A549 (cell line): ENCODE measurements around the gene PALM3. TPM values are rescaled to one million over a fixed set of nuclear protein-coding genes. Genes with fewer than 3 reads are reported as not detected.

Experiments
- ATAC-seq, 2 experiments: fragments of 200-7000 bp in 1 of 2; fragments of >200 bp in 1 of 2; cut with Nextera tagmentation in 1 of 2; cut with Tn5 transposase in 1 of 2; 3 replicates each; pipeline versions ENCODE4 v1.8.0 to v1.9.1; 2018 to 2020; ENCODE audit warnings: mild to moderate bottlenecking in 1 of 2, moderate library complexity in 1 of 2
- CTCF ChIA-PET: fragments of 300-600 bp; sonication (Branson Sonifier 250); formaldehyde crosslinking; extraction: SDS; loops from one replicate; lab custom pipeline; 2021; ENCODE audit warnings: antibody characterized with exemption, inconsistent platforms; lab: Yijun Ruan, JAX
- POLR2A ChIA-PET: fragments of 350-600 bp; formaldehyde crosslinking; extraction: SDS; loops from one replicate; lab custom pipeline; 2021; ENCODE audit warnings: antibody characterized with exemption, inconsistent platforms; lab: Yijun Ruan, JAX
- DNase-seq, 2 experiments: peaks; one replicate each; pipeline versions ENCODE4 v3.0.0 to v3.0.0-alpha.2; 2011 to 2016; ENCODE audit warnings: low read depth in 1 of 2, low spot score in 1 of 2
- FAIRE-seq: peaks from 2 replicates; lab custom pipeline; 2011; peaks lifted over from hg19 to GRCh38; lab: Jason Lieb, UNC
- H3K27ac ChIP-seq, 2 experiments: fragments of >200 bp; sonication (Bioruptor Twin); formaldehyde crosslinking; 3 replicates each; pipeline ENCODE4 v1.5.1; 2016 to 2017
- H3K4me1 ChIP-seq: fragments of >200 bp; sonication (Bioruptor Twin); formaldehyde crosslinking; 3 replicates; pipeline ENCODE4 v1.6.1; 2016
- H3K4me2 ChIP-seq: fragments of >200 bp; sonication (Bioruptor Twin); formaldehyde crosslinking; 3 replicates; pipeline ENCODE4 v1.6.1; 2016
- H3K4me3 ChIP-seq: fragments of >200 bp; sonication (Bioruptor Twin); formaldehyde crosslinking; 3 replicates; pipeline ENCODE4 v1.5.1; 2016
- H3K9me3 ChIP-seq: fragments of >200 bp; sonication (Bioruptor Twin); formaldehyde crosslinking; 3 replicates; pipeline ENCODE4 v1.6.1; 2016
- BCL3 ChIP-seq: fragments of >200 bp; sonication (Bioruptor Twin); formaldehyde crosslinking; IDR thresholded peaks from 3 replicates; pipeline ENCODE4 v1.6.1; 2016
- CHD4 ChIP-seq: fragments of 200-600 bp; sonication (generic); IDR thresholded peaks from 2 replicates; pipeline ENCODE4 v1.6.1; 2016; ENCODE audit warnings: antibody characterized with exemption, mild to moderate bottlenecking, borderline replicate concordance
- E2F6 ChIP-seq: IDR thresholded peaks from 2 replicates; pipeline ENCODE4 v1.6.1; 2012; ENCODE audit warnings: low read depth, borderline replicate concordance
- EP300 ChIP-seq, 2 experiments: fragments of >200 bp; sonication (Bioruptor Twin); formaldehyde crosslinking; IDR thresholded peaks; 2 replicates in 1 of 2; 3 replicates in 1 of 2; pipeline ENCODE4 v1.6.1; 2016 to 2017
- FOSL2 ChIP-seq, 2 experiments: fragments of 450-650 bp in 1 of 2; fragments of >200 bp in 1 of 2; sonication (Bioruptor Twin) in 1 of 2; formaldehyde crosslinking; IDR thresholded peaks; 2 replicates each; pipeline versions ENCODE4 v1.5.0 to v1.6.1; 2016 to 2020; ENCODE audit warnings: mild to moderate bottlenecking in 1 of 2, moderate library complexity in 1 of 2
- FOXS1 ChIP-seq: fragments of 250-450 bp; sonication (Bioruptor Pico); IDR thresholded peaks from 2 replicates; pipeline ENCODE4 v1.5.0; 2020; ENCODE audit warnings: mild to moderate bottlenecking, moderate library complexity
- HOXA7 ChIP-seq: fragments of 250-450 bp; sonication (Bioruptor Pico); IDR thresholded peaks from 2 replicates; pipeline ENCODE4 v1.5.0; 2020; ENCODE audit warnings: mild to moderate bottlenecking, moderate library complexity
- HOXB5 ChIP-seq: fragments of 250-450 bp; sonication (Bioruptor Pico); IDR thresholded peaks from 2 replicates; pipeline ENCODE4 v1.5.0; 2020; ENCODE audit warnings: mild to moderate bottlenecking, moderate library complexity
- KDM1A ChIP-seq: fragments of 200-600 bp; sonication (generic); IDR thresholded peaks from 2 replicates; pipeline ENCODE4 v1.6.1; 2016; ENCODE audit warnings: low read depth, mild to moderate bottlenecking
- KDM5A ChIP-seq: fragments of 200-600 bp; sonication (generic); IDR thresholded peaks from 2 replicates; pipeline ENCODE4 v1.6.1; 2016; ENCODE audit warnings: antibody characterized with exemption, mild to moderate bottlenecking
- NPAS2 ChIP-seq: fragments of 250-450 bp; sonication (Bioruptor Pico); IDR thresholded peaks from 2 replicates; pipeline ENCODE4 v1.8.0; 2022; ENCODE audit warnings: mild to moderate bottlenecking, moderate library complexity, borderline replicate concordance
- PBX3 ChIP-seq: IDR thresholded peaks from 2 replicates; pipeline ENCODE4 v1.6.1; 2012
- PHF8 ChIP-seq: fragments of 200-600 bp; sonication (generic); IDR thresholded peaks from 2 replicates; pipeline ENCODE4 v1.6.1; 2016; ENCODE audit warnings: low read depth, mild to moderate bottlenecking, antibody characterized with exemption, moderate library complexity, borderline replicate concordance
- RAD21 ChIP-seq, 2 experiments: fragments of >200 bp in 1 of 2; sonication (Bioruptor Twin) in 1 of 2; formaldehyde crosslinking in 1 of 2; IDR thresholded peaks in 1 of 2; conservative IDR thresholded peaks in 1 of 2; 2 replicates in 1 of 2; 3 replicates in 1 of 2; pipeline ENCODE4 v1.6.1; 2012 to 2018; ENCODE audit warnings: inconsistent platforms in 1 of 2
- RCOR1 ChIP-seq: fragments of 150-350 bp; IDR thresholded peaks from 2 replicates; pipeline ENCODE4 v1.6.1; 2014; ENCODE audit warnings: antibody characterized with exemption, low read length, low read depth
- RNF2 ChIP-seq: fragments of 200-600 bp; sonication (generic); IDR thresholded peaks from 2 replicates; pipeline ENCODE4 v1.6.1; 2016; ENCODE audit warnings: low read depth, mild to moderate bottlenecking, antibody characterized with exemption, moderate library complexity, borderline replicate concordance
- SMC3 ChIP-seq: fragments of >200 bp; sonication (Bioruptor Twin); formaldehyde crosslinking; IDR thresholded peaks from 3 replicates; pipeline ENCODE4 v1.6.1; 2018; ENCODE audit warnings: inconsistent platforms
- ZC3H11A ChIP-seq: fragments of 450-650 bp; IDR thresholded peaks from 2 replicates; pipeline ENCODE4 v1.6.1; 2014; ENCODE audit warnings: antibody characterized with exemption, mild to moderate bottlenecking
- ZNF302 ChIP-seq: fragments of 250-450 bp; sonication (Bioruptor Pico); IDR thresholded peaks from 2 replicates; pipeline ENCODE4 v1.9.0; 2021; ENCODE audit warnings: inconsistent platforms, mild to moderate bottlenecking, moderate library complexity
- ZSCAN20 ChIP-seq: fragments of 250-450 bp; sonication (Bioruptor Pico); IDR thresholded peaks from 2 replicates; pipeline ENCODE4 v1.8.0; 2022; ENCODE audit warnings: mild to moderate bottlenecking, moderate library complexity
- WGBS: methylation state at CpG from one replicate; pipeline ENCODE4 v1.1.6; 2017; ENCODE audit errors: missing lambda C conversion rate; 5-methylcytosine and 5-hydroxymethylcytosine counted together
- polyA plus RNA-seq, 4 experiments: library from polyadenylated mRNA; depleted of rRNA in 3 of 4; stranded (reverse); fragments of >200 nt; fragmentation: RNase III in 1 of 4; extraction: RNeasy Plus Mini Kit Qiagen cat#74134 plus additional on column Dnase treatment in 1 of 4; gene quantifications; 2 replicates in 3 of 4; 3 replicates in 1 of 4; pipeline ENCODE4 v1.2.3, GENCODE V29; 2011 to 2017
- TF ChIP-seq, protein P1 (sequence below): fragments of >200 bp; sonication (Bioruptor Twin); formaldehyde crosslinking; IDR thresholded peaks from 3 replicates; pipeline ENCODE4 v1.5.1; 2016

Gene PALM3
- polyA plus RNA-seq, 2 of the 4 experiments (the other 2 are of a cell fraction) = 0.96 to 12.1 TPM

DNA sequence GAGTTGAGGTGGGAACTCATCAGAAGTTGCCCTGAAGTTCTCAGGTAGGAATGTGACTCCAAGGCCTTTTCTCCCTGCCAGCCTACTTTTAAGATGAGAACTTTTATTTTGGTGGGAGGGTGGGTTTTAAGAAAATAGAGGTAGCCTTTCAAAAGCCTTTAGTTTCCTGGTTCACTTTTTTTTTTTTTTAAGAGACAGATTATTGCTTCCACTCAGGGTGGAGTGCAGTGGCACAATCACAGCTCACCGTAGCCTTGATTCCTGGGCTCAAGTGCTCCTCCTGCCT, 20.7 kb upstream of the PALM3 start:
- ATAC-seq = no peak
- CTCF ChIA-PET = interaction anchor here (1.1 to 6.0 kb wide), 3 partner anchors 10 to 54 kb away, joined by 3 to 38 read pairs (median 14); partner anchors contain the start of genes ASF1B and MISP3
- 0% methylated on average over 1 of the region's 1 CpG for WGBS
- TF ChIP-seq KDM5A = no peak
- no peak for TF ChIP-seq RAD21 (conservative IDR thresholded peaks at IDR 0.05 in 1 of 2, IDR thresholded peaks at IDR 0.05 in 1 of 2)
- TF ChIP-seq E2F6 = no peak
- TF ChIP-seq, protein P1, sequence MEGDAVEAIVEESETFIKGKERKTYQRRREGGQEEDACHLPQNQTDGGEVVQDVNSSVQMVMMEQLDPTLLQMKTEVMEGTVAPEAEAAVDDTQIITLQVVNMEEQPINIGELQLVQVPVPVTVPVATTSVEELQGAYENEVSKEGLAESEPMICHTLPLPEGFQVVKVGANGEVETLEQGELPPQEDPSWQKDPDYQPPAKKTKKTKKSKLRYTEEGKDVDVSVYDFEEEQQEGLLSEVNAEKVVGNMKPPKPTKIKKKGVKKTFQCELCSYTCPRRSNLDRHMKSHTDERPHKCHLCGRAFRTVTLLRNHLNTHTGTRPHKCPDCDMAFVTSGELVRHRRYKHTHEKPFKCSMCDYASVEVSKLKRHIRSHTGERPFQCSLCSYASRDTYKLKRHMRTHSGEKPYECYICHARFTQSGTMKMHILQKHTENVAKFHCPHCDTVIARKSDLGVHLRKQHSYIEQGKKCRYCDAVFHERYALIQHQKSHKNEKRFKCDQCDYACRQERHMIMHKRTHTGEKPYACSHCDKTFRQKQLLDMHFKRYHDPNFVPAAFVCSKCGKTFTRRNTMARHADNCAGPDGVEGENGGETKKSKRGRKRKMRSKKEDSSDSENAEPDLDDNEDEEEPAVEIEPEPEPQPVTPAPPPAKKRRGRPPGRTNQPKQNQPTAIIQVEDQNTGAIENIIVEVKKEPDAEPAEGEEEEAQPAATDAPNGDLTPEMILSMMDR = no peak
- no peak for TF ChIP-seq HOXB5 (CRISPR knock-in tag)
- TF ChIP-seq PHF8 = no peak
- no peak for TF ChIP-seq SMC3
- TF ChIP-seq RCOR1 = no peak
- no peak for TF ChIP-seq BCL3
- no peak for TF ChIP-seq ZC3H11A
- no peak for TF ChIP-seq PBX3
- no peak for TF ChIP-seq KDM1A
- TF ChIP-seq RNF2 = no peak
- no peak for TF ChIP-seq FOXS1
- TF ChIP-seq ZSCAN20 (CRISPR knock-in tag) = no peak
- TF ChIP-seq NPAS2 (CRISPR knock-in tag) = no peak
- no peak for TF ChIP-seq ZNF302 (CRISPR knock-in tag)
- TF ChIP-seq, all 56 proteins: peak for 0
- POLR2A ChIA-PET = no interaction called here
- FAIRE-seq (no peak), DNase-seq (no peak)
- peaks cover 9% of the 10 kb centered on the region; the same call in 1 of the 3 replicates for H3K4me1 ChIP-seq
- no peaks in the 10 kb centered on the region for H3K9me3 ChIP-seq
- no peak overlapping the region for H3K27ac ChIP-seq
- H3K4me2 ChIP-seq = no peak overlapping the region
- H3K4me3 ChIP-seq = no peak overlapping the region

DNA sequence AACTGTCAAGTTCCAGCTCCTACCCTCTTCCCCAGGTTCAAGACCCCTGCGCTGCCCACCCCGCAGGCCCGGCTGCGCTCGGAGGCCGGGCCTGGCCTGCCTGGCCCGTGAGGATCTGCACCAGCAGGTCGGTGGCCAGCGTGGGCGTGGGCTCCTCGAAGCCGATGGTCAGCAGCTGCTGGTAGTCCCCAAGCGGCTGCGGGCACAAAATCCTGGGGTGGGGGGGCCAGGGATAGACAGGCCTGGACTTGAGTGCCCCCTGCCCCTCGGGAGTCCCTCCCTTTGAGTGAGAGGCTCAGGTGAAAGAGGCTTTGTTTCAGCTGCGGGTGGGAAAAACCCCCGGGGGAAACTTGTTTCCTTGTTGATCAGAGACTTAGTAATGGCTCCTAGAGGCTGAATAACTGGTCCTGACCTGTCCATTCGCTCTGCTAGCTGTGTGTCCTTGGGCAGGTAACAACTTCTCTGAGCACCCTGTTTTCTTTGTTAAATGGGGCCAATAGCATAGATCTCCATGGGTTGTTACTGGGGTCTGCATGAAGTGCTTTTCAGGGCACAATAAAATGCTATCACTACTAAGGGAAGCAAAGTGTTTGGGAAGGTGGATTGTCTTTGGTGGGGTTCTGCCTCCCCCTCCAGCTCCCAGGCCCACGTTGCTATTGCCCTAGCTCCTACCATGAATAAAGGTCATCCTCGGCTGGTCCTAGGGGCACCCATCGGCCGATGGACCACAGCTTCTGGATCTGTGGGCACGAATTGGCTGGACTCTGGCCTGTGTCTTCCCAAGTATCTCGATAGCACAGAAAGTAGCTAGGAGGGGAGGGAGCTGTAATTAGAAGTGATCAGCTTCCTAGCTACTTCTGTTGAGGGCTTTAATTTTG, 20.2 kb upstream of the PALM3 start:
- peak overlapping the region; percentile 97 for H3K4me2 ChIP-seq
- H3K9me3 ChIP-seq = no peaks in the 10 kb centered on the region
- FAIRE-seq = no peak
- CTCF ChIA-PET = interaction anchor here (0.5 to 6.0 kb wide), 6 partner anchors 9 to 63 kb away, joined by 3 to 38 read pairs (median 3); partner anchors contain the start of genes ASF1B, IL27RA and MISP3
- DNase-seq = no peak
- POLR2A ChIA-PET = interaction anchor here (0.6 kb wide), 1 partner anchor 144 kb away, joined by 8 read pairs; no protein-coding TSS in a partner anchor
- no peak for TF ChIP-seq CHD4
- no peak for TF ChIP-seq FOSL2 (IDR thresholded peaks at IDR 0.05)
- no peak for TF ChIP-seq FOSL2 (CRISPR knock-in tag; IDR thresholded peaks at IDR 0.05)
- TF ChIP-seq PHF8 = peak; percentile 33; the same call in 1 of the 2 replicates
- TF ChIP-seq EP300 (IDR thresholded peaks at IDR 0.05) = no peak
- TF ChIP-seq HOXB5 (CRISPR knock-in tag) = no peak
- TF ChIP-seq HOXA7 = no peak
- 11% methylated on average over 12 of the region's 24 CpGs for WGBS
- peaks cover 9% of the 10 kb centered on the region; the same call in 1 of the 3 replicates for H3K4me1 ChIP-seq
- H3K27ac ChIP-seq = peak overlapping the region; percentile 73 to 85
- ATAC-seq = peak; percentile 33 to 54; a peak in 5 of 6 replicates
- peak overlapping the region; percentile 74 for H3K4me3 ChIP-seq
